D721Med (cell line): ENCODE results near the gene ANKRD34C.

Source experiments
- DNase-seq: peaks from one replicate; pipeline ENCODE4 v3.0.0; 2011; ENCODE audit warnings: low spot score; ENCODE audit not compliant: insufficient read length
- FAIRE-seq: peaks from 2 replicates; lab custom pipeline; 2011; peaks lifted over from hg19 to GRCh38; lab: Jason Lieb, UNC
- TF ChIP-seq, protein P1 (sequence below): IDR thresholded peaks from 2 replicates; pipeline ENCODE4 v1.5.1; 2012; ENCODE audit warnings: mild to moderate bottlenecking, control low read depth; ENCODE audit not compliant: insufficient read depth; ENCODE audit errors: missing control alignments

ANKRD34C gene

DNA sequence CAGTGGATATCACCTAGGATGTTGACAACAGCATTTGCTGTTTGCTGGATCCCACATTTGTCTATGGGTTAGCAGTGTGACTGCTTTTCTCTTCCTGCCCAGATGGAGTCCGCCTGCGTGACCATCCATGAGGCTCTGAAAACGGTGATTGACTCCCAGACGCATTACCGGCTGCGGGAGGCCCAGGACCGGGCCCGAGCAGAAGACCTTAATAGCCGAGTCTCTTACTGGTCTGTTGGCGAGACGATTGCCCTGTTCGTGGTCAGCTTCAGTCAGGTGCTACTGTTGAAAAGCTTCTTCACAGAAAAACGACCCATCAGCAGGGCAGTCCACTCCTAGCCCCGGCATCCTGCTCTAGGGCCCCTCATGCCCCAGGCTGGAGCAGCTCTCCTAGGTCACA lies 39.4 kb downstream of the ANKRD34C start:
- FAIRE-seq (no peak), DNase-seq (no peak)
- TF ChIP-seq, protein P1, sequence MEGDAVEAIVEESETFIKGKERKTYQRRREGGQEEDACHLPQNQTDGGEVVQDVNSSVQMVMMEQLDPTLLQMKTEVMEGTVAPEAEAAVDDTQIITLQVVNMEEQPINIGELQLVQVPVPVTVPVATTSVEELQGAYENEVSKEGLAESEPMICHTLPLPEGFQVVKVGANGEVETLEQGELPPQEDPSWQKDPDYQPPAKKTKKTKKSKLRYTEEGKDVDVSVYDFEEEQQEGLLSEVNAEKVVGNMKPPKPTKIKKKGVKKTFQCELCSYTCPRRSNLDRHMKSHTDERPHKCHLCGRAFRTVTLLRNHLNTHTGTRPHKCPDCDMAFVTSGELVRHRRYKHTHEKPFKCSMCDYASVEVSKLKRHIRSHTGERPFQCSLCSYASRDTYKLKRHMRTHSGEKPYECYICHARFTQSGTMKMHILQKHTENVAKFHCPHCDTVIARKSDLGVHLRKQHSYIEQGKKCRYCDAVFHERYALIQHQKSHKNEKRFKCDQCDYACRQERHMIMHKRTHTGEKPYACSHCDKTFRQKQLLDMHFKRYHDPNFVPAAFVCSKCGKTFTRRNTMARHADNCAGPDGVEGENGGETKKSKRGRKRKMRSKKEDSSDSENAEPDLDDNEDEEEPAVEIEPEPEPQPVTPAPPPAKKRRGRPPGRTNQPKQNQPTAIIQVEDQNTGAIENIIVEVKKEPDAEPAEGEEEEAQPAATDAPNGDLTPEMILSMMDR, result no peak

GRCh38 chr15:79322306-79322705 lies 39.8 kb downstream of the ANKRD34C start:
- DNase-seq (no peak), FAIRE-seq (no peak)
- TF ChIP-seq, protein P1, result no peak

- TF ChIP-seq, protein P1, result no peak
- FAIRE-seq, result no peak
Measured at GRCh38 chr15:79322945-79323344, 40.4 kb downstream of the ANKRD34C start.

GRCh38 chr15:79329171-79329611 lies 46.7 kb downstream of the ANKRD34C start:
- TF ChIP-seq, protein P1, result no peak
- DNase-seq (no peak), FAIRE-seq (no peak)

More at GRCh38 chr15:79322945-79323344, 40.4 kb downstream of the ANKRD34C start:
- DNase-seq, result no peak
